HCT116 (cell line): ENCODE measurements around the gene GNB1. TPM values are rescaled to one million over a fixed set of nuclear protein-coding genes. Genes with fewer than 3 reads are reported as not detected.
A peak's percentile ranks its signal among the peaks of the same experiment; 100 is the strongest.

ENCODE experiments used
- ATAC-seq: fragments of 200-7000 bp; cut with Tn5 transposase; 2 replicates; pipeline ENCODE4 v1.9.1; 2020; ENCODE audit warnings: mild to moderate bottlenecking, moderate library complexity
- BruUV-seq: library from RNA; stranded (reverse); fragments of 400-500 nt; replicated peaks from 2 replicates; lab custom pipeline; 2021; lab: Mats Ljungman, UMichigan
- CTCF ChIA-PET: fragments of 300-600 bp; sonication (Branson Sonifier 250); formaldehyde crosslinking; loops from one replicate; lab custom pipeline; 2021; ENCODE audit warnings: antibody characterized with exemption; lab: Charles Lee
- POLR2A ChIA-PET: fragments of 300-600, 350-600 bp; sonication (Branson Sonifier 250); formaldehyde crosslinking; loops from one replicate; lab custom pipeline; 2021; ENCODE audit warnings: antibody characterized with exemption; lab: Charles Lee
- RAD21 ChIA-PET, 2 experiments: fragments of 300-600 bp; sonication (Branson Sonifier 250); formaldehyde crosslinking; loops; one replicate each; lab custom pipeline; 2023; ENCODE audit warnings: low total read pairs in 2 of 2; ENCODE audit not compliant: uncharacterized antibody in 2 of 2, unreplicated experiment in 2 of 2, low non-redundant PET in 1 of 2; lab: Charles Lee
- DNase-seq: peaks from one replicate; pipeline ENCODE4 v3.0.0-alpha.2; 2010; ENCODE audit warnings: low read depth, low spot score
- H2AFZ ChIP-seq: fragments of 200-600 bp; shearing (Covaris generic), sonication (generic); 2 replicates; pipeline ENCODE4 v1.6.1; 2017; ENCODE audit warnings: low read depth, mixed run types, mixed read lengths, antibody characterized with exemption, low read length; ENCODE audit not compliant: poor library complexity, severe bottlenecking
- H3K27ac ChIP-seq: 2 replicates; pipeline ENCODE4 v1.5.1; 2012; ENCODE audit warnings: low read depth, low read length
- H3K27me3 ChIP-seq: fragments of 200-600 bp; sonication (generic); 2 replicates; pipeline ENCODE4 v1.6.1; 2016; ENCODE audit warnings: mixed run types, low read length, mixed read lengths; ENCODE audit not compliant: insufficient read depth
- H3K36me3 ChIP-seq, 2 experiments: fragments of 200-500 bp in 1 of 2; fragments of 200-600 bp in 1 of 2; sonication (Bioruptor generic) in 1 of 2; sonication (generic) in 1 of 2; 2 replicates each; pipeline versions ENCODE4 v1.5.1 to v1.6.1; 2014 to 2016; ENCODE audit warnings: low read length in 2 of 2, inconsistent platforms in 1 of 2, mixed read lengths in 1 of 2, mixed run types in 1 of 2; ENCODE audit not compliant: insufficient read depth in 2 of 2, control insufficient read depth in 1 of 2
- H3K4me1 ChIP-seq, 2 experiments: fragments of 200-600 bp in 1 of 2; sonication (generic) in 1 of 2; 2 replicates each; pipeline versions ENCODE4 v1.5.1 to v1.6.1; 2012 to 2017; ENCODE audit warnings: low read length in 2 of 2, inconsistent platforms in 1 of 2, mild to moderate bottlenecking in 1 of 2, mixed read lengths in 1 of 2, mixed run types in 1 of 2, moderate library complexity in 1 of 2; ENCODE audit not compliant: insufficient read depth in 2 of 2, control insufficient read depth in 1 of 2
- H3K4me2 ChIP-seq: fragments of 200-600 bp; sonication (generic); 2 replicates; pipeline ENCODE4 v1.6.1; 2017; ENCODE audit warnings: mixed run types, low read length, mixed read lengths
- H3K4me3 ChIP-seq, 2 experiments: fragments of 200-600 bp in 1 of 2; sonication (generic) in 1 of 2; replicated peaks in 1 of 2; 2 replicates each; pipeline ENCODE4 v1.5.1; 2011 to 2016; ENCODE audit warnings: low read length in 2 of 2, control low read depth in 1 of 2, low read depth in 1 of 2, mild to moderate bottlenecking in 1 of 2, mixed read lengths in 1 of 2, mixed run types in 1 of 2
- H3K79me2 ChIP-seq: fragments of 200-600 bp; sonication (generic); 2 replicates; pipeline ENCODE4 v1.6.1; 2017; ENCODE audit warnings: mild to moderate bottlenecking, mixed run types, low read length, moderate library complexity, mixed read lengths; ENCODE audit not compliant: insufficient read depth
- H3K9ac ChIP-seq: fragments of 200-600 bp; sonication (generic); 2 replicates; pipeline ENCODE4 v1.6.1; 2016; ENCODE audit warnings: low read length, mixed read lengths
- H3K9me2 ChIP-seq: fragments of 200-600 bp; sonication (generic), shearing (Covaris generic); 2 replicates; pipeline ENCODE4 v1.6.1; 2017; ENCODE audit warnings: mixed run types, mild to moderate bottlenecking, moderate library complexity; ENCODE audit not compliant: insufficient read depth
- H3K9me3 ChIP-seq, 2 experiments: fragments of 200-500 bp in 1 of 2; fragments of 200-600 bp in 1 of 2; sonication (Bioruptor generic) in 1 of 2; sonication (generic) in 1 of 2; 2 replicates each; pipeline ENCODE4 v1.6.1; 2014 to 2017; ENCODE audit warnings: low read length in 2 of 2, mixed read lengths in 2 of 2, inconsistent platforms in 1 of 2, low read depth in 1 of 2, mild to moderate bottlenecking in 1 of 2, mixed run types in 1 of 2, moderate library complexity in 1 of 2; ENCODE audit not compliant: control insufficient read depth in 1 of 2, insufficient read depth in 1 of 2
- H4K20me1 ChIP-seq: fragments of 200-600 bp; sonication (generic), shearing (Covaris generic); 2 replicates; pipeline ENCODE4 v1.6.1; 2017; ENCODE audit warnings: mixed run types, mild to moderate bottlenecking, moderate library complexity; ENCODE audit not compliant: insufficient read depth
- ATF3 ChIP-seq: IDR thresholded peaks from 2 replicates; pipeline ENCODE4 v1.6.1; 2012
- CBX3 ChIP-seq: IDR thresholded peaks from 2 replicates; pipeline ENCODE4 v1.6.1; 2012; ENCODE audit warnings: low read depth
- FOSL1 ChIP-seq: IDR thresholded peaks from 2 replicates; pipeline ENCODE4 v1.6.1; 2012; ENCODE audit warnings: low read depth
- SIN3A ChIP-seq: IDR thresholded peaks from 2 replicates; pipeline ENCODE4 v1.6.1; 2012; ENCODE audit warnings: low read depth
- TCF7L2 ChIP-seq: IDR thresholded peaks from 2 replicates; pipeline ENCODE4 v1.7.0; 2011; ENCODE audit warnings: borderline replicate concordance, inconsistent platforms; ENCODE audit not compliant: insufficient read depth, insufficient read length; ENCODE audit errors: extremely low read depth
- YY1 ChIP-seq: IDR thresholded peaks from 2 replicates; pipeline ENCODE4 v1.6.1; 2011; ENCODE audit warnings: low read length, low read depth, moderate library complexity, mild to moderate bottlenecking; ENCODE audit not compliant: insufficient replicate concordance; ENCODE audit errors: extremely low read depth
- ZFX ChIP-seq: fragments of 450-650 bp; IDR thresholded peaks from 2 replicates; pipeline ENCODE4 v1.6.1; 2017
- intact Hi-C: fragments of 100-400 bp; cut with micrococcal nuclease; formaldehyde crosslinking; loops from 2 replicates; pipeline ENCODE4 v1.10.0; 2022
- total RNA-seq: library from RNA; stranded (reverse); gene quantifications from one replicate; pipeline ENCODE4 v1.2.1, GENCODE V29; 2021; ENCODE audit not compliant: unreplicated experiment
- TF ChIP-seq, protein P1 (sequence below): IDR thresholded peaks from 2 replicates; pipeline ENCODE4 v1.6.1; 2011; ENCODE audit warnings: mild to moderate bottlenecking, low read length, moderate library complexity; ENCODE audit not compliant: insufficient replicate concordance; ENCODE audit errors: extremely low read depth

GNB1 gene
- total RNA-seq, 1 experiment from 2014 or later: 371 TPM

- peak overlapping the region; percentile 66 to 75 for H3K4me3 ChIP-seq
- H3K27me3 ChIP-seq: no peaks in the 10 kb centered on the region
- BruUV-seq: no TSS peak
- ATAC-seq: peak; percentile 52
- peaks cover 33 to 44% of the 10 kb centered on the region in 2 experiments for H3K4me1 ChIP-seq
- intact Hi-C loops: no loop called here
- peak overlapping the region; percentile 69 for H3K27ac ChIP-seq
- no peaks in the 10 kb centered on the region for H3K9me2 ChIP-seq
- ChIA-PET CTCF (no interaction called here), POLR2A (no interaction called here), RAD21 (no interaction called here)
- no peaks in the 10 kb centered on the region for H3K9me3 ChIP-seq
- H4K20me1 ChIP-seq: peaks cover 23% of the 10 kb centered on the region; the same call in 1 of the 2 replicates
- TF ChIP-seq, protein P1, sequence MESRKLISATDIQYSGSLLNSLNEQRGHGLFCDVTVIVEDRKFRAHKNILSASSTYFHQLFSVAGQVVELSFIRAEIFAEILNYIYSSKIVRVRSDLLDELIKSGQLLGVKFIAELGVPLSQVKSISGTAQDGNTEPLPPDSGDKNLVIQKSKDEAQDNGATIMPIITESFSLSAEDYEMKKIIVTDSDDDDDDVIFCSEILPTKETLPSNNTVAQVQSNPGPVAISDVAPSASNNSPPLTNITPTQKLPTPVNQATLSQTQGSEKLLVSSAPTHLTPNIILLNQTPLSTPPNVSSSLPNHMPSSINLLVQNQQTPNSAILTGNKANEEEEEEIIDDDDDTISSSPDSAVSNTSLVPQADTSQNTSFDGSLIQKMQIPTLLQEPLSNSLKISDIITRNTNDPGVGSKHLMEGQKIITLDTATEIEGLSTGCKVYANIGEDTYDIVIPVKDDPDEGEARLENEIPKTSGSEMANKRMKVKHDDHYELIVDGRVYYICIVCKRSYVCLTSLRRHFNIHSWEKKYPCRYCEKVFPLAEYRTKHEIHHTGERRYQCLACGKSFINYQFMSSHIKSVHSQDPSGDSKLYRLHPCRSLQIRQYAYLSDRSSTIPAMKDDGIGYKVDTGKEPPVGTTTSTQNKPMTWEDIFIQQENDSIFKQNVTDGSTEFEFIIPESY: no peak
- TF ChIP-seq SIN3A: peak; percentile 60
- TF ChIP-seq TCF7L2: peak; percentile 85
- peak; percentile 67 for TF ChIP-seq YY1
- no peak for TF ChIP-seq ATF3
- TF ChIP-seq FOSL1: no peak
- TF ChIP-seq CBX3: no peak
- TF ChIP-seq ZFX: peak; percentile 86
- no peak for DNase-seq
- peak overlapping the region; percentile 81 for H3K9ac ChIP-seq
- no peak overlapping the region for H2AFZ ChIP-seq
- H3K79me2 ChIP-seq: peaks cover 53% of the 10 kb centered on the region
- H3K4me2 ChIP-seq: peak overlapping the region; percentile 82
- H3K36me3 ChIP-seq: no peaks in the 10 kb centered on the region; a peak in 1 of 4 replicates
Measured at GRCh38 chr1:1889847-1890505, 911 bp downstream of the GNB1 start.
